Activated CD8-positive, alpha-beta T cell treated with anti-CD3 and anti-CD28 coated beads for 36 hours (primary cell): ENCODE data around the gene SYPL1. TPM values are rescaled to one million over a fixed set of nuclear protein-coding genes. Genes with fewer than 3 reads are reported as not detected.

Experiments used
- ATAC-seq: fragments of 200-7000 bp; cut with Tn5 transposase; one replicate; pipeline ENCODE4 v1.10.0; 2021; ENCODE audit warnings: mild to moderate bottlenecking, moderate library complexity
- CTCF ChIA-PET: fragments of 350-600 bp; sonication (Branson Sonifier 250); formaldehyde crosslinking; loops from one replicate; lab custom pipeline; 2021; ENCODE audit warnings: antibody characterized with exemption; lab: Charles Lee
- POLR2A ChIA-PET: fragments of 350-600 bp; sonication (Branson Sonifier 250); formaldehyde crosslinking; loops from one replicate; lab custom pipeline; 2021; ENCODE audit warnings: antibody characterized with exemption; lab: Charles Lee
- DNase-seq: peaks from one replicate; pipeline ENCODE4 v3.0.0-alpha.2; 2020
- H3K27ac Mint-ChIP-seq: one replicate; pipeline ENCODE4 v1.8.0; 2021; ENCODE audit warnings: mild to moderate bottlenecking, mixed read lengths
- H3K27me3 Mint-ChIP-seq: one replicate; pipeline ENCODE4 v1.8.0; 2021; ENCODE audit warnings: mixed read lengths
- H3K36me3 Mint-ChIP-seq: one replicate; pipeline ENCODE4 v1.8.0; 2021; ENCODE audit warnings: low read depth, mixed read lengths
- H3K4me1 Mint-ChIP-seq: one replicate; pipeline ENCODE4 v1.8.0; 2021; ENCODE audit warnings: low read depth, mixed read lengths
- H3K4me3 Mint-ChIP-seq: one replicate; pipeline ENCODE4 v1.8.0; 2021; ENCODE audit warnings: mild to moderate bottlenecking, moderate library complexity, mixed read lengths
- H3K9me3 Mint-ChIP-seq: one replicate; pipeline ENCODE4 v1.8.0; 2021; ENCODE audit warnings: mixed read lengths
- CTCF ChIP-seq: fragments of 200-600 bp; IDR thresholded peaks from one replicate; pipeline ENCODE4 v1.8.0; 2022; ENCODE audit warnings: antibody characterized with exemption, mild to moderate bottlenecking
- intact Hi-C: fragments of 100-400 bp; cut with micrococcal nuclease; formaldehyde crosslinking; loops from one replicate; pipeline ENCODE4 v1.10.0; 2022
- total RNA-seq, 2 experiments: library from RNA; stranded (reverse); gene quantifications; one replicate each; pipeline ENCODE4 v1.2.3, GENCODE V29; 2021

The SYPL1 gene
- total RNA-seq, 2 experiments from 2014 or later: 40.1 to 44.6 TPM

DNA sequence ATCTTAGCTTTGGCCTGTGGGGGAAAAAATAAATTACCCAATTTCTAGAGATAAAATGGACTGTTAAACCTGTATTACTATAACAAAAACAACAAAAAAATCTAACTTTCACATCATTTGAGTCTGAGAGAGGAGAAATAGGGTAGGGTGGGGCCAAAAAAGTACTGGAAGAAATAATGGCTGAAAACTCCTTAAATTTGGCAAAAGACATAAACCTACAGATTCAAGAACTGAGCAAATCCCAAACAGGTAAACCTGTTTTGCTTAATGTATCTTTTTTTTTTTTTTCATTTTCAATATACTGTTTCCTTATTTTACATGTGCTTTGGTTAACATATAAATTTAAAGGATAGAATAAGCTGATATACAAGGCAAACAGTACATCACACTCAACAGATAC lies 27.1 kb downstream of the SYPL1 start:
- Mint-ChIP-seq H3K4me3 (no peak overlapping the region), H3K4me1 (peaks cover 22% of the 10 kb centered on the region), H3K36me3 (peaks cover 20% of the 10 kb centered on the region), H3K9me3 (peaks cover 2% of the 10 kb centered on the region), H3K27me3 (no peaks in the 10 kb centered on the region), H3K27ac (no peak overlapping the region)
- intact Hi-C loops: no loop called here
- no peak for DNase-seq
- ChIA-PET POLR2A (interaction anchor here (3.3 kb wide), 1 partner anchor 13 kb away, joined by 13 read pairs; no protein-coding TSS in a partner anchor), CTCF (interaction anchor here (0.8 to 3.1 kb wide), 8 partner anchors 9 to 208 kb away, joined by 3 to 11 read pairs (median 4); no protein-coding TSS in a partner anchor)
- TF ChIP-seq CTCF: no peak
- ATAC-seq: no peak

- Mint-ChIP-seq H3K27ac (peak overlapping the region; percentile 35), H3K36me3 (peaks cover 13% of the 10 kb centered on the region), H3K27me3 (no peaks in the 10 kb centered on the region), H3K4me1 (peaks cover 22% of the 10 kb centered on the region), H3K4me3 (no peak overlapping the region), H3K9me3 (peaks cover 2% of the 10 kb centered on the region)
- CTCF ChIA-PET: interaction anchor here (1.8 to 4.5 kb wide), 3 partner anchors 11 to 70 kb away, joined by 4 to 17 read pairs (median 11); no protein-coding TSS in a partner anchor
- intact Hi-C loops: no loop called here
- DNase-seq (peak; percentile 39), ATAC-seq (peak; percentile 66)
- no peak for TF ChIP-seq CTCF
- POLR2A ChIA-PET: interaction anchor here (1.4 to 3.3 kb wide), 2 partner anchors 12 to 22 kb away, joined by 3 to 13 read pairs; no protein-coding TSS in a partner anchor
These were observed 28.4 kb downstream of the SYPL1 start for GRCh38 chr7:106083717-106084116.

DNA sequence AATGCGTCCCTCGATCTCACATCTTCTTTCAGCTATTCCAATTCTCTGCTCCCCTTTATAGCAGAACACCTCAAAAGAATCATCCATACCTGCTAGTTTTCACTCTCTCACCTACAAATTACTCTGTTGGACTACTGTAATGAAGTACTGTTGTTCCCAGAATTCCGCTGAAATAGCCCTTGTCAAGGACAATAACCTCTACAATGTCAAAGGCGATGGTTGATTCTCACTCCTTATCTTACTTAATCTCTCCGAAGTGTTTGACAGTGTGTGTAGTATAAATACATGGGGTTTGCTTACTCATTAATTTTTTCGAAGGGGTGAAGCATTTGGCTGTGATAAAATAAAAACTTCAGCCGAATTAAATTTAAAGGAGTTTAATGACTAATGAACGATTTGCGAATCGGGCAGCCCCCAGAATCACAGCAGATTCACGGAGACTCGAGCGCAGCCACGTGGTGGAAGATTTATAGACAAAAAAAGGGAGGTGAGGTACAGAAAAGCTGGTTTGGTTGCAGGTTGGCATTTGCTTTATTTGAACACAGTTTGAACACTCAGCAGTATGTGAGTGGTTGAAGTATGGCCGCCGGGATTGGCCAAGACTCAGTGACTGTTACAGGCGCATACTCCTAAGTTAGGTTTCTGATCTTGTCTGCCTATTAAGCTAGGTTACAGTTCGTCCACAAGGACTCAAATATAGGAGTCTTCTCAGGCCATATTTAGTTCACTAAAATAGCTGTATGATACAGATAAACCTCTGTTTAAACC lies 29.8 kb downstream of the SYPL1 start:
- ChIA-PET CTCF (interaction anchor here (0.6 to 4.5 kb wide), 5 partner anchors 10 to 291 kb away, joined by 3 to 17 read pairs (median 4); no protein-coding TSS in a partner anchor), POLR2A (interaction anchor here (0.9 to 3.3 kb wide), 4 partner anchors 10 to 34 kb away, joined by 4 to 15 read pairs (median 9); partner anchors contain the start of gene SYPL1)
- Mint-ChIP-seq H3K27ac (no peak overlapping the region), H3K9me3 (peaks cover 2% of the 10 kb centered on the region), H3K4me1 (peaks cover 20% of the 10 kb centered on the region), H3K4me3 (no peak overlapping the region), H3K36me3 (peaks cover 6% of the 10 kb centered on the region), H3K27me3 (no peaks in the 10 kb centered on the region)
- no peak for ATAC-seq
- intact Hi-C loops: no loop called here
- TF ChIP-seq CTCF: no peak
- DNase-seq: no peak

DNA sequence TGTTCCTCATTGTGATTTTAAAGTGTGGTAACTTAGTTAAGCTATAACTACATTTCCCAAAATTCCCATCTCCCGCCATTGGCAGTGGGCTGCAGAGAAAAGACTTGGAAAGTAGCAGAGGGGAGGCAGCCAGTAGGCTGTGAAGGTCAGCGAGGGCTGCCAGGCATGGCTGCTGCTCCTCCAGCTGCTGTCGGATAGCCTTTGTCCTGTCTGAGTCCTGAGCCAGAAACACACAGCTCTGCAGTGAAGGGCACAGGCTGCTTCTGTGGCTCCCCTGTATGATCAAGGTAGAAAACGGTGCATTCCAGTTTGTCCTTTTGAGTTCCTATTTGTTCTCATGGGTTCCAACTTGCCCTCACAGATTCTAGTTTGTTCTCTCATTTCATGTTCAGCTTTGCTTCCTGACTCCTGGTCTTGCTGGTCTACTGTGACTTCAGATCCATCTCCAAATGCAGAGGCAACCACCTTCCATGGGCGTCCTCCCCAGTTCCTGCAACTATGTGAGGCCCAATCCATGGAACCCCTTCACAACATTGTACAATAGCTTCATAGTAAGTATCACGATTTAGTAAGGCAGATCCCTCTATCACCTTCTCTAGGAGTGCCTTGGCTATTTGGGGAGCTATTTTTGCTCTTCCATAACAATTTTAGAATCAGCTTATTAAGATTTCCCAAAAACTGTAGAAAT lies 31.7 kb downstream of the SYPL1 start:
- TF ChIP-seq CTCF: no peak
- Mint-ChIP-seq H3K9me3 (no peaks in the 10 kb centered on the region), H3K36me3 (no peaks in the 10 kb centered on the region), H3K4me1 (peaks cover 22% of the 10 kb centered on the region), H3K27ac (no peak overlapping the region), H3K27me3 (no peaks in the 10 kb centered on the region), H3K4me3 (no peak overlapping the region)
- ChIA-PET CTCF (interaction anchor here (1.5 to 4.5 kb wide), 3 partner anchors 8 to 71 kb away, joined by 4 to 17 read pairs (median 4); no protein-coding TSS in a partner anchor), POLR2A (interaction anchor here (0.5 to 2.3 kb wide), 3 partner anchors 8 to 321 kb away, joined by 3 to 15 read pairs (median 4); no protein-coding TSS in a partner anchor)
- intact Hi-C loops: no loop called here
- no peak for DNase-seq
- no peak for ATAC-seq
